SK-N-SH treated with all-trans-retinoic acid at 6 μM for 48 hours (cell line): ENCODE results near the gene LGALS7.

Source experiments
- BACH2 ChIP-seq: fragments of 250-450 bp; sonication (Bioruptor Pico); IDR thresholded peaks from 2 replicates; pipeline ENCODE4 v1.9.0; 2021; ENCODE audit warnings: mild to moderate bottlenecking, borderline replicate concordance
- CREB5 ChIP-seq: fragments of 250-450 bp; sonication (Bioruptor Pico); IDR thresholded peaks from 2 replicates; pipeline ENCODE4 v1.5.1; 2020; ENCODE audit warnings: low read depth, mild to moderate bottlenecking, moderate library complexity
- GLIS3 ChIP-seq: fragments of 250-450 bp; sonication (Bioruptor Pico); IDR thresholded peaks from 2 replicates; pipeline ENCODE4 v1.5.0; 2020; ENCODE audit warnings: mild to moderate bottlenecking, moderate library complexity
- TOX ChIP-seq: fragments of 250-450 bp; sonication (Bioruptor Pico); IDR thresholded peaks from 2 replicates; pipeline ENCODE4 v1.8.0; 2021; ENCODE audit warnings: mild to moderate bottlenecking, moderate library complexity, borderline replicate concordance

DNA sequence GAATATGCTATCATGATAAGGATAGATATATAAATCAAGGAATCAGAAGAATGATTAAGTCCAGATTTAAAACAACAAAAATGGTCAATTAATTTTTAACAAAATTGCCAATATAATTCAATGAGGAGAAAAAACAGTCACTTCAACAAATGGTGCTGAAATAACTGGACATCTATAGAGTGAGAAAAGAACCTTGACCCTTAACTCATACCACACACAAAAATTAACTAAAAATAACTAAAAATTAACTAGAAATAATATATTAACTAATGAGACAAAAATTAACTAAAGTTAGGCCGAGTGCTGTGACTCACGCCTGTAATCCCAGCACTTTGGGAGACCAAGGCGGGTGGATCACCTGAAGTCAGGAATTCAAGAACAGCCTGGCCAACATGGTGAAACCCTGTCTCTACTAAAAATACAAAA, 9.5 kb downstream of the LGALS7 start:
- no peak for TF ChIP-seq TOX (CRISPR knock-in tag)
- TF ChIP-seq CREB5, result no peak
- TF ChIP-seq BACH2 (CRISPR knock-in tag), result no peak
- no peak for TF ChIP-seq GLIS3 (CRISPR knock-in tag)
